Smooth muscle cell (in vitro differentiated cells): ENCODE results near the gene AKR1C8. TPM values are rescaled to one million over a fixed set of nuclear protein-coding genes. Genes with fewer than 3 reads are reported as not detected.
"Not testable (repeated sequence)": the region's sequence is repeated elsewhere in the genome, so short reads cannot be mapped to it uniquely, and the experiment has no call there.

Experiments
- DNase-seq: peaks from one replicate; lab custom pipeline; 2025; ENCODE audit not compliant: unreplicated experiment; lab: John Stamatoyannopoulos, UW
- H2AFZ ChIP-seq: fragments of 200-600 bp; sonication (generic); 2 replicates; pipeline ENCODE4 v1.6.0; 2016; ENCODE audit warnings: antibody characterized with exemption, low read depth, mild to moderate bottlenecking
- H3F3A ChIP-seq: fragments of 200-600 bp; sonication (generic); 2 replicates; pipeline ENCODE4 v1.6.0; 2017; ENCODE audit warnings: antibody characterized with exemption, low read depth
- H3K27ac ChIP-seq: fragments of 200-600 bp; sonication (generic); 2 replicates; pipeline ENCODE4 v1.5.1; 2016; ENCODE audit warnings: low read depth, mild to moderate bottlenecking
- H3K27me3 ChIP-seq: fragments of 200-600 bp; sonication (generic); 2 replicates; pipeline ENCODE4 v1.6.1; 2016; ENCODE audit warnings: low read depth, mild to moderate bottlenecking
- H3K36me3 ChIP-seq: fragments of 200-600 bp; sonication (generic); 2 replicates; pipeline ENCODE4 v1.5.1; 2016; ENCODE audit warnings: low read depth
- H3K4me1 ChIP-seq: fragments of 200-600 bp; sonication (generic); 2 replicates; pipeline ENCODE4 v1.5.1; 2016; ENCODE audit warnings: low read depth
- H3K4me2 ChIP-seq: fragments of 200-600 bp; sonication (generic); 2 replicates; pipeline ENCODE4 v1.6.0; 2016; ENCODE audit warnings: mild to moderate bottlenecking
- H3K4me3 ChIP-seq: fragments of 200-600 bp; sonication (generic); 2 replicates; pipeline ENCODE4 v1.5.1; 2016; ENCODE audit warnings: mild to moderate bottlenecking
- H3K79me2 ChIP-seq: fragments of 200-600 bp; sonication (generic); 2 replicates; pipeline ENCODE4 v1.6.0; 2016; ENCODE audit warnings: low read depth, mild to moderate bottlenecking
- H3K9ac ChIP-seq: fragments of 200-600 bp; sonication (generic); 2 replicates; pipeline ENCODE4 v1.6.0; 2016; ENCODE audit warnings: low read depth
- H3K9me3 ChIP-seq: fragments of 200-600 bp; sonication (generic); replicated peaks from 2 replicates; pipeline ENCODE4 v1.5.1; 2016; ENCODE audit warnings: low read depth
- H4K20me1 ChIP-seq: fragments of 200-600 bp; sonication (generic); 2 replicates; pipeline ENCODE4 v1.6.0; 2016; ENCODE audit warnings: low read depth
- WGBS: methylation state at CpG from one replicate; pipeline ENCODE4 v1.1.7; 2016; ENCODE audit warnings: low lambda C conversion rate; 5-methylcytosine and 5-hydroxymethylcytosine counted together
- polyA plus RNA-seq: library from polyadenylated mRNA; unstranded; fragments of >200 nt; fragmentation: Nextera tagmentation; extraction: Ambion mirVana; gene quantifications from 2 replicates; pipeline ENCODE4 v1.2.1, GENCODE V29; 2016
- total RNA-seq: library from RNA; depleted of rRNA; stranded (reverse); fragments of >200 nt; gene quantifications from 2 replicates; pipeline ENCODE4 v1.2.3, GENCODE V29; 2014
- TF ChIP-seq, protein P1 (sequence below): fragments of 200-600 bp; sonication (generic); IDR thresholded peaks from 2 replicates; pipeline ENCODE4 v1.5.1; 2017; ENCODE audit warnings: borderline replicate concordance, mild to moderate bottlenecking, antibody characterized with exemption; ENCODE audit not compliant: insufficient read depth, poor library complexity, severe bottlenecking

Gene AKR1C8
- total and polyA plus RNA-seq, 2 experiments from 2014 or later, result not detected

DNA sequence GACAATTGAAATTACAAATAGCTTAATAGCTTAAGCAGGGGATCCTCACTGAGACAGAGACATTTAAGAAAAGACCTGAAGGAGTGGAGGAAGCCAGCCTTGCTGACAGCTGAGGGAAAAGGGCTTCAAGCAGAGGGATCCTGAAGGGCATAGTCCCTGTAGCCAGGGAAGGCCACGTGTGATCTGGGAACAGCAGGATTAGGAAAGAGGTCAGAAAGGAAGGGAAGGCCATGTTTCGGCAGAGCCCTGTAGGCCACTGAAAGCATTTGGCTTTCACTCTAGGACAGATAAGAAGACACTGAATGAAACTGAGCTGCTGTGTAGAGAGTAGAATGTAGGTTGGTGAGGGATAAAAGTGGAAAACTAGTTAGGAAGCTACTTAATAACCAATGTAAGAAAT lies 3.4 kb upstream of the AKR1C8 start:
- WGBS, result 58% methylated on average over 2 of the region's 2 CpGs
- no peak for DNase-seq
- H3F3A ChIP-seq, result no peaks in the 10 kb centered on the region
- no peak overlapping the region for H3K9ac ChIP-seq
- H3K27ac ChIP-seq, result no peak overlapping the region
- TF ChIP-seq, protein P1, sequence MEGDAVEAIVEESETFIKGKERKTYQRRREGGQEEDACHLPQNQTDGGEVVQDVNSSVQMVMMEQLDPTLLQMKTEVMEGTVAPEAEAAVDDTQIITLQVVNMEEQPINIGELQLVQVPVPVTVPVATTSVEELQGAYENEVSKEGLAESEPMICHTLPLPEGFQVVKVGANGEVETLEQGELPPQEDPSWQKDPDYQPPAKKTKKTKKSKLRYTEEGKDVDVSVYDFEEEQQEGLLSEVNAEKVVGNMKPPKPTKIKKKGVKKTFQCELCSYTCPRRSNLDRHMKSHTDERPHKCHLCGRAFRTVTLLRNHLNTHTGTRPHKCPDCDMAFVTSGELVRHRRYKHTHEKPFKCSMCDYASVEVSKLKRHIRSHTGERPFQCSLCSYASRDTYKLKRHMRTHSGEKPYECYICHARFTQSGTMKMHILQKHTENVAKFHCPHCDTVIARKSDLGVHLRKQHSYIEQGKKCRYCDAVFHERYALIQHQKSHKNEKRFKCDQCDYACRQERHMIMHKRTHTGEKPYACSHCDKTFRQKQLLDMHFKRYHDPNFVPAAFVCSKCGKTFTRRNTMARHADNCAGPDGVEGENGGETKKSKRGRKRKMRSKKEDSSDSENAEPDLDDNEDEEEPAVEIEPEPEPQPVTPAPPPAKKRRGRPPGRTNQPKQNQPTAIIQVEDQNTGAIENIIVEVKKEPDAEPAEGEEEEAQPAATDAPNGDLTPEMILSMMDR, result no peak
- no peak overlapping the region for H3K4me2 ChIP-seq
- no peaks in the 10 kb centered on the region for H3K9me3 ChIP-seq
- H3K27me3 ChIP-seq, result no peaks in the 10 kb centered on the region
- H4K20me1 ChIP-seq, result no peaks in the 10 kb centered on the region
- no peaks in the 10 kb centered on the region for H3K79me2 ChIP-seq
- H3K4me1 ChIP-seq, result peaks cover 8% of the 10 kb centered on the region
- H3K4me3 ChIP-seq, result no peak overlapping the region
- H2AFZ ChIP-seq, result no peak overlapping the region
- H3K36me3 ChIP-seq, result no peaks in the 10 kb centered on the region

DNA sequence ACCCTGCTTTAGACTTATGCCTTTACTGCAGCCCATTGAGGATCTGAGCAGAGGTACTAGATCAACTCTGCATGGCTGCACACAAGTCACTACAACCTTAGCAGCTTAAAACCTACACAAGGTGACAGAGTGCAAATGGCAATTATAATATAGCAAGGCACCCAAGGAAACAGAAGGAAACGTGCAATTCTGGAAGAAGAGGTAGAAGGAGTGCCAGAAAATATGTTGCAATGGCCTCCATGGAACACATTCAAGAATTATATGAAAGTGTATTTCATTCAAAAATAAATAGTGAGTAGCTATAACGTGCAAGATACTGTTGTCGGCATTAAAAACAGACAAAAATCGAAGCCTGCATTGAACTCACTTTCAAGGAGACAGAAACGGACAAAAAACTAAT lies 2.9 kb upstream of the AKR1C8 start:
- 87% methylated on average over 5 of the region's 5 CpGs for WGBS
- Histone ChIP-seq H3K4me2 (no peak overlapping the region), H3K9me3 (no peaks in the 10 kb centered on the region), H3K27ac (no peak overlapping the region), H3K4me1 (peaks cover 8% of the 10 kb centered on the region), H3K9ac (no peak overlapping the region), H2AFZ (no peak overlapping the region), H3K79me2 (no peaks in the 10 kb centered on the region), H3K4me3 (no peak overlapping the region), H3K27me3 (no peaks in the 10 kb centered on the region), H3K36me3 (no peaks in the 10 kb centered on the region), H4K20me1 (no peaks in the 10 kb centered on the region), H3F3A (no peaks in the 10 kb centered on the region)
- TF ChIP-seq, protein P1, result no peak
- no peak for DNase-seq

DNA sequence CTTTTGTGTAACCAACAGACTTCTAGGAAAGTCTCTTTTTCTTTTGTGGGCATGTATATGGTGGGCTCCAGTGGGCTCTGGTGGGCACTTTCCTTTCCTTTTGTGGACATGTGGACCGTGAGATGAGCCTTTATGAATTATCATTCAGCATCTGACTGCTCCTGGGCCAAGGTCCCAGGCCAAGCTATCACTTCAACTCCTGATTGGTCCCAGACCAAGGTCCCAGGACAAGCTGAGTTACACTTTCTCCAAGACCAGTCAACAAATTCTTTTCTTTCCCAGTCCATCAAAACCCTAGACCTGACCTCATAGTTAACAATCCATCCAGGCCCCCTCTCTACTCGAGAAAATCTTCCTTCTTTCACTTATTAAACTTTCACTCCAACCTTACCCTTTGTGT lies 1.0 kb downstream of the AKR1C8 start:
- WGBS, result 80% methylated on average over 2 of the region's 2 CpGs
- no peak overlapping the region for H2AFZ ChIP-seq
- no peaks in the 10 kb centered on the region for H4K20me1 ChIP-seq
- H3K4me3 ChIP-seq, result no peak overlapping the region
- no peak overlapping the region for H3K27ac ChIP-seq
- TF ChIP-seq, protein P1, result no peak
- no peaks in the 10 kb centered on the region for H3K36me3 ChIP-seq
- H3K27me3 ChIP-seq, result no peaks in the 10 kb centered on the region
- H3K9ac ChIP-seq, result no peak overlapping the region
- no peak overlapping the region for H3K4me2 ChIP-seq
- no peak for DNase-seq
- no peaks in the 10 kb centered on the region for H3K79me2 ChIP-seq
- H3F3A ChIP-seq, result no peaks in the 10 kb centered on the region
- peaks cover 8% of the 10 kb centered on the region for H3K4me1 ChIP-seq
- H3K9me3 ChIP-seq, result no peaks in the 10 kb centered on the region

DNA sequence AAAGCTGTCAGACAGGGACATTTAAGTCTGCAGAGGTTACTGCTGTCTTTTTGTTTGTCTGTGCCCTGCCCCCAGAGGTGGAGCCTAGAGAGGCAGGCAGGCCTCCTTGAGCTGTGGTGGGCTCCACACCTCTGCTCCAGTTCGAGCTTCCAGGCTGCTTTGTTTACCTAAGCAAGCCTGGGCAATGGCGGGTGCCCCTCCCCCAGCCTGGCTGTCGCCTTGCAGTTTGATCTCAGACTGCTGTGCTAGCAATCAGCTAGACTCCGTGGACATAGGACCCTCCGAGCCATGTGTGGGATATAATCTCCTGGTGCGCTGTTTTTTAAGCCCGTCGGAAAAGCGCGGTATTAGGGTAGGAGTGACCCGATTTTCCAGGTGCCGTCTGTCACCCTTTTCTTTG lies 4.4 kb downstream of the AKR1C8 start:
- not testable (repeated sequence) for H3K4me1 ChIP-seq, H3K36me3 ChIP-seq, H3F3A ChIP-seq, H3K27me3 ChIP-seq, H4K20me1 ChIP-seq, H3K4me2 ChIP-seq, H2AFZ ChIP-seq, H3K9ac ChIP-seq, H3K27ac ChIP-seq, DNase-seq, H3K4me3 ChIP-seq, H3K9me3 ChIP-seq, H3K79me2 ChIP-seq
- WGBS, result 91% methylated on average over 12 of the region's 12 CpGs

DNA sequence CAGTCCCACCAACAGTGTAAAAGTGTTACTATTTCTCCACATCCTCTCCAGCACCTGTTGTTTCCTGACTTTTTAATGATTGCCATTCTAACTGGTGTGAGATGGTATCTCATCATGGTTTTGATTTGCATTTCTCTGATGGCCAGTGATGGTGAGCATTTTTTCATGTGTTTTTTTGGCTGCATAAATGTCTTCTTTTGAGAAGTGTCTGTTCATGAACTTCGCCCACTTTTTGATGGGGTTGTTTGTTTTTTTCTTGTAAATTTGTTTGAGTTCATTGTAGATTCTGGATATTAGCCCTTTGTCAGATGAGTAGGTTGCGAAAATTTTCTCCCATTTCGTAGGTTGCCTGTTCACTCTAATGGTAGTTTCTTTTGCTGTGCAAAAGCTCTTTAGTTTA lies 9.4 kb downstream of the AKR1C8 start:
- not testable (repeated sequence) for H3K9me3 ChIP-seq, H3K36me3 ChIP-seq, H4K20me1 ChIP-seq, H3K4me3 ChIP-seq, DNase-seq, H3K4me2 ChIP-seq, H3K4me1 ChIP-seq, H3K9ac ChIP-seq, H3K27me3 ChIP-seq, H3F3A ChIP-seq, H3K79me2 ChIP-seq, H3K27ac ChIP-seq, H2AFZ ChIP-seq
- 85% methylated on average over 3 of the region's 3 CpGs for WGBS
